ENCODE measurements around the gene KCNAB1. TPM values are rescaled to one million over a fixed set of nuclear protein-coding genes. Genes with fewer than 3 reads are reported as not detected.
"Not testable (repeated sequence)": the region's sequence is repeated elsewhere in the genome, so short reads cannot be mapped to it uniquely, and the experiment has no call there.

KCNAB1 gene
- total and polyA plus RNA-seq, 12 donors: 1.4 to 5.0 (median 2.5) TPM

DNA sequence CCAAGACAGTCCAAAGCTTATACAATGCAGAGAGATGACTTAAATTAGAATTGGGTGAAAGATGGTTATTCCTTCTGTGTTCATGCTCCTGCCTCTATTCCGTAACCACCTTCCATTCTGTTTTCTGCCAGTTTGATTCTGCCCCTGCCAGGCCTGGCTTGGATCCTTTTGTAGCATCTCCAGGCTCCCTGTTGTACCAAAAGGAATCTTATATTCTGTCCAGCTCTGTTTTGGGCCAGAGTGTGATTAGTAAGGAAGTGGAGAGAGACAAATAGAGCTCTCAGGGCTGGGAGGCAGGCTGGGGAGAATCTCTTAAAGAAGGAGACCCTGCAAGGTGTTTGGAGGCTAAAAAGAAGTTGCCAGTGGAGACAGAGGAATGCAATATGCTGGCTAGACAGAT is 63.8 kb downstream of the KCNAB1 start:
- H3K36me3 ChIP-seq: no peaks in the 10 kb centered on the region
- no peaks in the 10 kb centered on the region for H3K9me3 ChIP-seq
- no peak for DNase-seq
- intact Hi-C loops (cut with DNase I): no loop called here
- no peaks in the 10 kb centered on the region for H3K27me3 ChIP-seq
- no peak for ATAC-seq
- H3K4me1 ChIP-seq: no peaks in the 10 kb centered on the region
- H3K4me3 ChIP-seq: no peak overlapping the region
- WGBS, 2 donors: 97 to 100% methylated on average over 1 of the region's 1 CpG
- no peak overlapping the region for H3K27ac ChIP-seq
- TF ChIP-seq, protein P1, sequence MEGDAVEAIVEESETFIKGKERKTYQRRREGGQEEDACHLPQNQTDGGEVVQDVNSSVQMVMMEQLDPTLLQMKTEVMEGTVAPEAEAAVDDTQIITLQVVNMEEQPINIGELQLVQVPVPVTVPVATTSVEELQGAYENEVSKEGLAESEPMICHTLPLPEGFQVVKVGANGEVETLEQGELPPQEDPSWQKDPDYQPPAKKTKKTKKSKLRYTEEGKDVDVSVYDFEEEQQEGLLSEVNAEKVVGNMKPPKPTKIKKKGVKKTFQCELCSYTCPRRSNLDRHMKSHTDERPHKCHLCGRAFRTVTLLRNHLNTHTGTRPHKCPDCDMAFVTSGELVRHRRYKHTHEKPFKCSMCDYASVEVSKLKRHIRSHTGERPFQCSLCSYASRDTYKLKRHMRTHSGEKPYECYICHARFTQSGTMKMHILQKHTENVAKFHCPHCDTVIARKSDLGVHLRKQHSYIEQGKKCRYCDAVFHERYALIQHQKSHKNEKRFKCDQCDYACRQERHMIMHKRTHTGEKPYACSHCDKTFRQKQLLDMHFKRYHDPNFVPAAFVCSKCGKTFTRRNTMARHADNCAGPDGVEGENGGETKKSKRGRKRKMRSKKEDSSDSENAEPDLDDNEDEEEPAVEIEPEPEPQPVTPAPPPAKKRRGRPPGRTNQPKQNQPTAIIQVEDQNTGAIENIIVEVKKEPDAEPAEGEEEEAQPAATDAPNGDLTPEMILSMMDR (IDR thresholded peaks at IDR 0.05): no peak

DNA sequence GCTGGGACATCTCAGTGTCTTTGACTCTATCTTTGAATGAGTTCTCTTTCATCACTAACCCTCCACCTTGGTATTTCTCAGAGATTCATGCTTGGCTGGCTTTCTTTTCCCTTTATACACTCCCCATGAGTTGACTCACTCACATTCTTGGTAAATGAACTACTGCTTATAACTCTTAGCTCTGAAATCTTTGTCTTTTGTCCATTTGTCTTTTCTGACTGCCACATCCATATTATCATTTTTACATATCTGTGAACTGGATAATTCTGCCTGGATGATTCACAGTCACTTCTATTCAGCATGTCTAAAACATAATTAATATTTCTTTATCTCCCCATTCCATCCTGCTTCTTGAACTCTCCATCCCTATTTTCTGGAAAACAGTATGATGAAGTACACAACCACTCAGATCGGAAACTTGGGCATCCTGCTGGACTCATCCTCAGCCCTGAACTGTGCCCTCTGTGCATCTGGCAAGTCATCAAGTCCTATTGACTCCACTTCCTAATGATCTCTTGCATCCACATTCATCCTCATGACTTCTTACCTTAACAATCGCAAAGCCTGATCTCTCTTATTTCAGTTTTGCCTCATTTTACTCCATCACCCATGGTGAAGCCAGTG is 66.9 kb downstream of the KCNAB1 start:
- Histone ChIP-seq H3K4me3 (no peak overlapping the region), H3K9me3 (no peaks in the 10 kb centered on the region), H3K27ac (no peak overlapping the region), H3K4me1 (no peaks in the 10 kb centered on the region), H3K36me3 (no peaks in the 10 kb centered on the region), H3K27me3 (no peaks in the 10 kb centered on the region)
- intact Hi-C loops (cut with DNase I): no loop called here
- DNase-seq: no peak
- ATAC-seq: no peak
- WGBS, 2 donors: 85 to 91% methylated on average over 2 of the region's 2 CpGs
- TF ChIP-seq, protein P1 (IDR thresholded peaks at IDR 0.05): no peak

DNA sequence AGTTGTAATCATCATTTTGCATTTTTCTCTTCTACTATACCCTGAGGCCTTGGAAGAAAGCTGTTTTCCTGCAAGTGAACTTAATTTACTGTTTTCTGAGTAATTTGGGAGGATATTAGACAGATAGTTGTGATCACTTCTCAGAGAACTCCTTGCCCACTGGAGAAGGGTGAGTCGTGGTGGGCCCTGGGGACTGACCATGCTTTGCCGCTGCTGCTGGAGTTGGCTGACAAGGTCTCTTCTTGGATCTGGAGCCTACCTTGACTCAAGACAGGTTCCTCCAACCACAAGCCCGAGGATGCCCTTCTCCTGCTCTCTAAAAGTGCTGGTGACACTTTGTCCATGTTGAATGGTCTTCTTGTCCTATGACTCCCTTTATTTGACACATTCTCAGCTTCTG is 68.4 kb downstream of the KCNAB1 start:
- no peak overlapping the region for H3K4me3 ChIP-seq

DNA sequence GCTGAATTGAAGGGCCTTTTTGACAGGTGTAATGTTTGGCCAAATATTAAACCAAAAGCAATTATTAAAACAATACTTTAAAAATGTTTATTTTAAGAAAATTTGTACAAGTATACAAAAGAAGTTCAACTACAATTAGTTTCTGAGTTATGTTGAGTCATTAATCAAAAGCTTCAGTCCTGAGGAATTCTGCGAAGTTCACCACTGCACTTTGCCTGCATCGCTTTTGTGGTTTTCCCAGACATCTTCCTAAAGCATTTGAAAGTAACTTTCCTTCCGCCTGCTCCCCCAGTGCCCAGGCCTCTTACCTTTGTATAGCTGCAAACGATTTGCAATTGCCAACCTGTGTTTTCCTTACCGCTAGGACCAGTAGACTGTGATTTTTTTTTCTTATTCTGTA is 69.5 kb downstream of the KCNAB1 start:
- Histone ChIP-seq H3K4me1 (no peaks in the 10 kb centered on the region), H3K4me3 (no peak overlapping the region), H3K27me3 (no peaks in the 10 kb centered on the region), H3K9me3 (peaks cover 0 to 3% (median 0%) of the 10 kb centered on the region in 11 donors), H3K36me3 (no peaks in the 10 kb centered on the region), H3K27ac (no peak overlapping the region)
- no peak for ATAC-seq
- DNase-seq: no peak
- TF ChIP-seq, protein P1 (IDR thresholded peaks at IDR 0.05): no peak
- intact Hi-C loops (cut with DNase I): no loop called here
- 88 to 89% methylated on average over 5 of the region's 5 CpGs for WGBS, 2 donors

More for the DNA sequence above, 68.4 kb downstream of the KCNAB1 start:
- Histone ChIP-seq H3K27ac (no peak overlapping the region), H3K4me1 (no peaks in the 10 kb centered on the region), H3K27me3 (no peaks in the 10 kb centered on the region), H3K36me3 (no peaks in the 10 kb centered on the region), H3K9me3 (no peaks in the 10 kb centered on the region)
- DNase-seq (no peak), ATAC-seq (no peak)
- intact Hi-C loops (cut with DNase I): no loop called here
- WGBS, 2 donors: 84 to 91% methylated on average over 3 of the region's 3 CpGs
- TF ChIP-seq, protein P1 (IDR thresholded peaks at IDR 0.05): no peak

DNA sequence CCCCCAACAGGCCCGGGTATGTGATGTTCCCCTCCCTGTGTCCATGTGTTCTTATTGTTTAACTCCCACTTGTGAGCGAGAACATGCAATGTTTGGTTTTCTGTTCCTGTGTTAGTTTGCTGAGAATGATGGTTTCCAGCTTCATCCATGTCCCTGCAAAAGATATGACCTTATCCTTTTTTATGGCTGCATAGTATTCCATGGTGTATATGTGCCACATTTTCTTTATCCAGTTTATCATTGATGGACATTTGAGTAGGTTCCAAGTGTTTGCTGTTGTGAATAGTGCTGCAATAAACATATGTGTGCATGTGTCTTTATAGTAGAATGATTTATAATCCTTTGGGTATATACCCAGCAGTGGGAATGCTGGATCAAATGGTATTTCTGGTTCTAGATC is 74.6 kb downstream of the KCNAB1 start:
- peaks cover 0 to 19% (median 0%) of the 10 kb centered on the region in 11 donors for H3K9me3 ChIP-seq
- WGBS, 2 donors: 97 to 100% methylated on average over 2 of the region's 2 CpGs
- intact Hi-C loops (cut with DNase I): not testable (repeated sequence)

DNA sequence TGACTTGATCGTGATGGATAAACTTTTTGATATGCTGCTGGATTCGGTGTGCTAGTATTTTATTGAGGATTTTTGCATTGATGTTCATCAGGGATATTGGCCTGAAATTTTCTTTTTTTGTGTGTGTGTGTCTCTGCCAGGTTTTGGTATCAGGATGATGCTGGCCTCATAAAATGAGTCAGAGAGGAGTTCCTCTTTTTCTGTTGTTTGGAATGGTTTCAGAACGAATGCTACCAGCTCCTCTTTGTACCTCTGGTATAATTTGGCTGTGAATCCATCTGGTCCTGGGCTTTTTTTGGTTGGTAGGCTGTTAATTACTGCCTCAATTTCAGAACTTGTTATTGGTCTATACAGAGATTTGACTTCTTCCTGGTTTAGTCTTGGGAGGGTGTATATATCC is 76.8 kb downstream of the KCNAB1 start:
- H3K9me3 ChIP-seq: peaks cover 0 to 19% (median 0%) of the 10 kb centered on the region in 11 donors
- H3K4me3 ChIP-seq; ATAC-seq; H3K36me3 ChIP-seq; DNase-seq; H3K27me3 ChIP-seq; H3K27ac ChIP-seq; H3K4me1 ChIP-seq; intact Hi-C loops (cut with DNase I): not testable (repeated sequence)
- 89 to 91% methylated on average over 3 of the region's 3 CpGs for WGBS, 2 donors

More for the DNA sequence above, 74.6 kb downstream of the KCNAB1 start:
- ATAC-seq, H3K27me3 ChIP-seq, H3K4me3 ChIP-seq, DNase-seq, H3K4me1 ChIP-seq, H3K36me3 ChIP-seq, H3K27ac ChIP-seq: not testable (repeated sequence)
